Astrocyte of the cerebellum (primary cell): ENCODE measurements around the gene GAS2L3.
"Not testable (repeated sequence)": the region's sequence is repeated elsewhere in the genome, so short reads cannot be mapped to it uniquely, and the experiment has no call there.

Source experiments
- DNase-seq: peaks from one replicate; pipeline ENCODE4 v3.0.0-alpha.2; 2011; ENCODE audit warnings: low read depth
- H3K4me3 ChIP-seq: 2 replicates; pipeline ENCODE4 v1.5.1; 2011; ENCODE audit warnings: mild to moderate bottlenecking, low read depth, low read length, moderate library complexity
- in situ Hi-C: cut with HindIII; loops from 2 replicates; pipeline ENCODE4 v1.10.0; 2017; ENCODE audit warnings: low sequenced_read_pairs
- TF ChIP-seq, protein P1 (sequence below): IDR thresholded peaks from 2 replicates; pipeline ENCODE4 v1.5.1; 2012; ENCODE audit warnings: low read length, low read depth, moderate library complexity, mild to moderate bottlenecking; ENCODE audit errors: missing control alignments

GAS2L3 gene

DNA sequence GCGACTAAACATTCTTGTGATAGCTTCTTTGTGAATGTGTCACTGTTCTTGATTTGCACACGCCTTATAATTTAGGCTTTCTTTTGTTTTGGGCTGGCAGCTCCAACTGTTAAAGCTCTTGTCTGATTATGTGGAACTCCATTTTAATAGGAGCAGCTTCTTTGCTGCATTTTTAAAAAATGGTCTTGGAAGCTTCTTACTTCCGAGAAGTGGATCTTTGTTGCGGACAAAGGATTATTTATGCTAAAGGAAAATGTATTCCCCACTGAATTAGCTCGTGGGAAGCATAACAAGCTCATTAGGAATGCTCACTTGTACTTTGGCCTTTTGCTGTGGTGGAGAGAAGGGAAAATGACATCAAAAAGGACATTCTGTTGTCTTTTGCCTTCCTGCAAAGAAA lies 20.0 kb downstream of the GAS2L3 start:
- in situ Hi-C loops, result no loop called here
- peak overlapping the region; percentile 28 for H3K4me3 ChIP-seq
- TF ChIP-seq, protein P1, sequence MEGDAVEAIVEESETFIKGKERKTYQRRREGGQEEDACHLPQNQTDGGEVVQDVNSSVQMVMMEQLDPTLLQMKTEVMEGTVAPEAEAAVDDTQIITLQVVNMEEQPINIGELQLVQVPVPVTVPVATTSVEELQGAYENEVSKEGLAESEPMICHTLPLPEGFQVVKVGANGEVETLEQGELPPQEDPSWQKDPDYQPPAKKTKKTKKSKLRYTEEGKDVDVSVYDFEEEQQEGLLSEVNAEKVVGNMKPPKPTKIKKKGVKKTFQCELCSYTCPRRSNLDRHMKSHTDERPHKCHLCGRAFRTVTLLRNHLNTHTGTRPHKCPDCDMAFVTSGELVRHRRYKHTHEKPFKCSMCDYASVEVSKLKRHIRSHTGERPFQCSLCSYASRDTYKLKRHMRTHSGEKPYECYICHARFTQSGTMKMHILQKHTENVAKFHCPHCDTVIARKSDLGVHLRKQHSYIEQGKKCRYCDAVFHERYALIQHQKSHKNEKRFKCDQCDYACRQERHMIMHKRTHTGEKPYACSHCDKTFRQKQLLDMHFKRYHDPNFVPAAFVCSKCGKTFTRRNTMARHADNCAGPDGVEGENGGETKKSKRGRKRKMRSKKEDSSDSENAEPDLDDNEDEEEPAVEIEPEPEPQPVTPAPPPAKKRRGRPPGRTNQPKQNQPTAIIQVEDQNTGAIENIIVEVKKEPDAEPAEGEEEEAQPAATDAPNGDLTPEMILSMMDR, result no peak
- peak; percentile 1 for DNase-seq

DNA sequence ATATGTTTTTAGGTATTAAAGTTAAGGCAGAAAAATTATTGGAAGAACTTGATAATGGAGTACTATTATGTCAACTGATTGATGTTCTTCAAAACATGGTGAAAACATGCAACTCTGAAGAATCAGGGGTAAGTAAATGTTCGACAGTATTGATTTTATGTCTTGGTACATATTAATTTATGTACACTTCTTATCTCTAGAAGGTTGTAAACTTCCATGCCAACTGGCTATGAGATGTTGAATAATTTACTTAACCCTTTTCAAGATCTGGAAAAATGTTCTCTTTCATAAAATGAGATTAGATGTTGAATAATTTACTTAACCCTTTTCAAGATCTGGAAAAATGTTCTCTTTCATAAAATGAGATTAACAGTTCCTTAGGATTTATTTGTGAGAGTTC lies 28.1 kb downstream of the GAS2L3 start:
- no peak overlapping the region for H3K4me3 ChIP-seq
- no peak for DNase-seq
- TF ChIP-seq, protein P1, result no peak
- in situ Hi-C loops, result no loop called here

DNA sequence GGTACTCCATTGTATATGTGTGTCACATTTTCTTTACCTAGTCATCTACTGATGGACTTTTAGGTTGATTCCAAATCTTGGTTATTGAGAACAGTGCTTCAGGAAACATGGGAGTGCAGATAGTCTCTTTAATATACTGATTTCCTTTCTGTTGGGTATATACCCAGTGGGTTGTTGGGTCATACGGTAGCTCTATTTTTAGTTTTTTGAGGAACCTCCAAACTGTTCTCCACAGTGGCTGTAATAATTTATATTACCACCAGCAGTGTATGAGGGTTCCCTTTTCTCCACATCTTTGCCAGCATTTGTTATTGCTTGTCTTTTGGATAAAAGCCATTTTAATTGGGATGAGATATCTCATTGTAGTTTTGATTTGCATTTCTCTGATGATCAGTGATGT lies 29.5 kb downstream of the GAS2L3 start:
- DNase-seq, H3K4me3 ChIP-seq, in situ Hi-C loops: not testable (repeated sequence)

DNA sequence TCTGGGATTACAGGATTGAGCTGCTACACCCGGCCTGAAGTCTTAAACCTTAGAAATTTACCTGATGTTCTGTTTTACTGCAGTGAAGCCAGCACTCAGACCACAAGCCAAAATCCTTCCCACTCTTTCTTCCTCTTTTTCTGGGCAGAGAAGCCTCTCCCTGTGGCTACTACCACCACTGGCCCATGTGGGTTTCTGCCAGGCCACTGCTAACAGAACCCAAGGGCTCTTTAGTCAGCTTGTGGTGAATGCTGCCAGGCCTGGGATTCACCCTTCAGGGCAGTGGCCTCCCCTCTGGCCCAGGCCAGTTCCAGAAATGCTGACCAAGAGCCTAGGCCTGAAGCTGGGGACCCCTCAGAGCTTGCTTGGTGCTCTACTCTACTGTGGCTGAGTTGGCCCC lies 35.3 kb downstream of the GAS2L3 start:
- in situ Hi-C loops, result no loop called here
- TF ChIP-seq, protein P1, result no peak
- DNase-seq, result no peak
- no peak overlapping the region for H3K4me3 ChIP-seq

DNA sequence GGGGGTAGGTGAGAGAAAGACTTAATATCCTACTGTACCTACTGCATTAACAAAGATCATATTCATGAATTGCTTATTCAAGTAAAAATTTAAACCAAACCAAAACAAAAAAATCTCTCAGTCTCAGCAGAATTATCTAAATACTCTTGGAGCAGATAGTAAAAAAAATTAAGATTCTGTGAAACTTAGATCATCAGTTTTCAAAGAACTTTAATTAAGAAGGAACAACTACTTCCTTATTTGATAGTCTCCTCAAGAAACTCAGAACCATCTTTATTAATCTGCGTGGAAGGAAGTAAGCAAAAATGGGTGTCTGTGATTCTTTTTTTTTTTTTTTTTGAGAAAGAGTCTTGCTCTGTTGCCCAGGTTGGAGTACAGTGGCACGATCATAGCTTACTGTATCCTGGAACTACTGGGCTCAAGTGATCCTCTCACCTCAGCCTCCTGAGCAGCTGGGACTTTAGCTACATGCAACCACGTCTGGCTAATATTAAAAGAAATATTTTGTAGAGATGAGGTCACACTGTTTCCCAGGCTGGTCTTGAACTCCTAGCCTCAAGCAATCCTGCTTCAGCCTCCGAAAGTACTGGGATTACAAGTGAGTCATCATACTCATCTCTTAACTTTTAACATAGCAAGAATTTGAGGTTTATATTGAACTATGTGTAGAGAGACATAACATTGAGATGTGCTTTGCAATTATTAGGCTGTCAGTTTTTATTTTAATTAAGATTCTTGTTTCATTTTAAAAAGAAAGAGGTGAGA lies 37.4 kb downstream of the GAS2L3 start:
- H3K4me3 ChIP-seq, result no peak overlapping the region
- in situ Hi-C loops, result no loop called here
- TF ChIP-seq, protein P1, result no peak
- DNase-seq, result no peak

DNA sequence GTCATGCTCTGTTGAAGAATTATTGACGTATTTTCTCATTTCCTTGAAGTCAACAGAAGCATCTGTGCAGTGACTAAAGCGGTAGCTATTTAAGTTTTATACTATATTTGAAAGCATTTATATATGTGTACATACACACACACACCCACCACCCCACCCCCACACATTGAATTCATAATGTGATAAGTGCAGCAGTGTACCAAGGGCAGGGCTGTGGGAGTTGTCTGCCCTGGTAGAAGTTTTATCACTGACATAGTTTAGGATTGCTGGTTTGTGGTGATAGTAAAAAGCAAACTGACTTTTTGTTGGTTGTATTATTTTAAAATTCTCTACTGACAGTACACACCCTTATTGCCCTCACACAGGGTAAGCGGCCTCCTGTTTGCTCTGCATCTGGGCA lies 39.1 kb downstream of the GAS2L3 start:
- no peak overlapping the region for H3K4me3 ChIP-seq
- DNase-seq, result no peak
- in situ Hi-C loops, result no loop called here
- TF ChIP-seq, protein P1, result no peak

DNA sequence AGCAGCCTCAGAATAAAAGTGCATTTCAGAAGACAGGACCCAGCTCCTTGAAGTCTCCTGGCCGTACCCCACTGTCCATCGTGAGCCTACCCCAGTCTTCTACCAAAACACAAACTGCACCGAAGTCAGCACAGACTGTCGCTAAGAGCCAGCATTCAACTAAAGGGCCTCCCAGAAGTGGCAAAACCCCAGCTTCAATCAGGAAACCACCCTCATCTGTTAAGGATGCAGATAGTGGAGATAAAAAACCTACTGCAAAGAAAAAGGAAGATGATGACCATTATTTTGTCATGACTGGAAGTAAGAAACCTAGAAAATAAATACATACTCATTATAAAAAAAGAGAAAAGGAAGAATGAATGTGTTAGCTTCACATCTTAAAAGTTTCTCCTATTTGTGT lies 51.1 kb downstream of the GAS2L3 start:
- TF ChIP-seq, protein P1, result no peak
- in situ Hi-C loops, result no loop called here
- DNase-seq, result no peak
- no peak overlapping the region for H3K4me3 ChIP-seq
